Fibroblast of skin of left quadriceps (primary cell): Measurements from ENCODE around the gene GNB1.
A peak's percentile ranks its signal among the peaks of the same experiment; 100 is the strongest.
"Not testable (repeated sequence)": the region's sequence is repeated elsewhere in the genome, so short reads cannot be mapped to it uniquely, and the experiment has no call there.

ENCODE experiments used
- DNase-seq, 2 experiments: peaks; one replicate each; pipeline ENCODE4 v3.0.0-alpha.2; 2013; ENCODE audit warnings: low read depth in 2 of 2

The GNB1 gene

DNA sequence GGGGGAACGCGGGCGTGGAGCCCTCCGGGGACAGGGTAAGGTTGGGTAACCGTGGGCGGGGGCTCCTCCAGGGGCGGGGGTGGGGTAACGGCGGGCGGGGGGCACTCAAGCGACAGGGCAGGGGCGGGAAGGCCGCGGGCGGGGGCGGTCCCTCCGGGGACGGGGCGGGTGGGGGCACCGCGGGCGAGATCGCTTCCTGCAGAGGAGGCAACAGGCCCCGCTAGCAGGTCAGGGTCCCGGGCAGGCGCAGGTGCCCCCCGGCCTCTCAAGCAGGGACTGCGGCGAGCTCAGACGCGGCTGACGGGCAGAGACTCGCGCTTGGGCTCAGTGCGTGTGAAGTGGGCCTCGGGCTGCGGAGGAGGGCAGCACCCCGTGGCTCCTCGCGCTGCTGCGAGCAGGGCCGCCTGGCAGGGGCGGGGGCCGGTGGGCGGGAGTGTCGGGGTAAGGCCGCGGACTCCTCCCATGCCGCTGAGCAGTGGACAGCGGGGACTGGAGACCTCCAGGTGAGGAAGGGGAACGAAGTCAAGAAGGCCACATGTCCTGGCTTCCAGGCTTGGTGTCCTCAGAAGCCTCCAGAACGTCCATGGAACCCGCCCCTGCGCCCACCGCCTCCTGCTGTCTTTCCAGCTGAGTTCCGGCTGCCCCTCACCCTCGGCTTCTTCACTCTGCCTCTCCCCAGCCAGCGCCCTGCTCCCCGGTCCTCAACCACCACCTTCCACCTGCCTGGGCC lies 627 bp upstream of the GNB1 start:
- peak; percentile 13 to 26 for DNase-seq

DNA sequence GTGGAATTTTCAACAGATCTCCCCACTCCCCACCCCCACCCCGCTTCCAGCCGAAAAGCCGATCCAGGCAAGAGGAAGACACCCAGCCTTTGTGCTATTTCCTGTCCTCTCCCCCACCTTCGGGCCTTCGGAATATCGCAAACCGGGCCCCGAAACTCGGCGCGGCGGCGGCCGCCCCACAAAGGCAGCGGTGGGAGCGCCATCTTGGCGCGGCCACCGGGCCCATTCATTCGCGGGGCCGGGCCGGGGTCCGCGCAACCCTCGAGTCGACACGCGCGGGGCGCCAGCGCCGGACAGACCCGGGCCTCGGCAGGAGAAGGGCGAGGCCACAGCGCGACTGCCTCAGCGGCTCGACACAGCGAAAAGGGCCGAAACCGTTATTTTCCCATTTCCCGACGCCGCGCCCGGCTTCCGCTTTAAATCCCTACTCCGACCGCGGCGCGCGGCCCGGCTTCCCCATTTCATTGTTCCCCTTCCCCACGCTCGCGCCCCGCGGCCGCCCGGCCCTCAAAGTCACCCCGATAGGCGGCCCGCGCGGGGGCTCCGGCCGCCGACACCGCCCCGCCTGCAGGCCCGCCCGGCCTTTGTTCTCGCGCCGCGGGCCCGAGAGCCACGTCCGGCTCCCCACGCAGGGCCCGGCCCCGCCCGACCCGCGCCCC lies 911 bp downstream of the GNB1 start:
- DNase-seq, result peak in 1 of 2 experiments; percentile 14

DNA sequence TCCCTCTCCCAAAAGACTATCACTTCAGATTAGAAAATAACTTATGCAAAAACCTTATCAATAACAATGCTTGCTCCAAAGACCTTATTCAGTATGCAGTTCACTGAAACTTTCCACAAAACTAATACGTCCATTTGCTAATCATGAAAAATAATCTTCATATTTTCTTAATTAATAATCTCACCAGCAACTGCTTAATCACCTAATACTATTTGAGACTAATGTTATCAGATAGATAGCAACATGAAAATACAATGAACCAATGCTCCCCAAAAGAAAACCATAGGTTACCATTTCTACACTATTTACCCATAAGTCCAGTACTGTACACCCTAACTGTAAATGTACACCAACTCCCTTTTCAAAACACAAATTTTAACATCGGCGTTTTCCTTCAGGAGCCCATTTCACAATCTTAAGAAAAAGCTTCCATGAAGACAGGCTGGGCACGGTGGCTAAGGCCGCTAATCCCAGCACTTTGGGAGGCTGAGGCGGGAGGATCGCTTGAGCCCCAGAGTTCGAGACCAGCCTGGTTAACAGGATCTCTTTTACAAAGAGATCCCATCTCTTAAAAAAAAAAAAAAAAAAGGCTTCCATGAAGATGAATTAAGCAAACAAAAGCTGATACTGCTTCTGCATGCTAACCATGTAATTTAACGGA lies 1.7 kb downstream of the GNB1 start:
- DNase-seq, result no peak

DNA sequence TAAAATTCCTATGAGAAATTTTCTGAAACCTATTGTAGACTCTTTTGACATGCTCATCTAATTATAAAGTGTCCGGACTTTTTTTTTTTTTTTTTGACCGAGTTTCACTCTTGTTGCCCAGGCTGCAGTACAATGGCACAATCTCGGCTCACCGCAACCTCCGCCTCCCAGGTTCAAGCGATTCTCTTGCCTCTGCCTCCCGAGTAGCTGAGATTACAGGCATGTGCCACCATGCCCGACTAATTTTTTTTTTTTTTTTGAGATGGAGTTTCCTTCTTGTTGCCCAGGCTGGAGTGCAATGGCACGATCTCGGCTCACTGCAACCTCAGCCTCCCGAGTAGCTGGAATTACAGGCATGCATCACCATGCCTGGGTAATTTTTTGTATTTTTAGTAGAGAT lies 7.0 kb downstream of the GNB1 start:
- not testable (repeated sequence) for DNase-seq

DNA sequence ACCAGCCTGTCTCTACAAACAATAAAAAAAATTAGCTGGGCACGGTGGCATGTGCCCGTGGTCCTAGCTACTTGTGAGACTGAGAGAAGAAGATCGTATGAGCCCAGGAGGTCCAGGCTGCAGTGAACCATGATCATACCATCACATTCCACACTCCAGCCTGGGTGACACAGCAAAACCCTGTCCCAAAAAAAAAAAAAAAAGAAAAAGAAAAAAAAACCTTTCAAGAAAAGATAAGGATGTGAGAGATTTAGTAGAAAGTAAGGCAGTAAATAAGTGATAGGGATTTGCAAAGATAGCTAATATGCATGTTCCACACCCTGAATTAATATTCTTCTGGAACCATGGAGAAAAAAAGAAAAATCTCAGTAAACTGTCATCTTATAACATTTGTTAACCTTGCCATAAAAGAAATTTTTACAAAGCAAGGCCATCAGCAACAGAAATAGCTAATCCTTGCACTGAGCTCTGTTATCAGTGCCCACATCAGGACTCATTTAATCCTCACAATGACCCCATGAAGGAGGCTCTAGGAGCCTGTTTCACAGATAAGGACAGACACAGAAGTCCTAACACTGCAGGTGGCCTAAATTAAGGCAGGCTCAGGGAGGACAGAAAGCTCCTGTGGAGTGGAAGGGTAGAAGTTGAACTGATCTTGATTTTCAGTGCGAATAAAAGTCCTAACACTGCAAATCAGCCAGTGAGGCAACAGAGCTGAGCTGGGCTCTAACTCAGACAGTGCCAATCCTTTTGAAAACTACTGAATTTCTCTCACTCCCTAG lies 7.6 kb downstream of the GNB1 start:
- DNase-seq, result no peak

DNA sequence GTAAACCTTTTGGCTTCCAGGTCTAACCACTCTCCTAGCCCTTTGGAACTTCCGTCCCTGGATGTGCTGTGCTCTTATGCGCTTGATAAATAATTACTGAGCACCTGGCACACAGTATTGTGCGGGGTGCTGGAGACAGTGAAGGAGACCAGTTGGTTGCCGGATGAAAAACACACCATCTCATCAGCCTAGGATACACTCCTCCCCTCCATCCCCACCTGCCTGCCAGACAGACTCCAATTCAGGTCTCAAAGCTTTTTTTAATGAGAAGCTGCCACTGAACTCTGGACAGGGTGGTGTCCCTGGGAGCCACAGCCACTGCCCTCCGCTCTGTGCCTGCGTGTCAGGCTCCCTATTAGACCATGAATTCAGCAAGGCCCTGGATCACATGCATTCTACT lies 9.2 kb downstream of the GNB1 start:
- no peak for DNase-seq

DNA sequence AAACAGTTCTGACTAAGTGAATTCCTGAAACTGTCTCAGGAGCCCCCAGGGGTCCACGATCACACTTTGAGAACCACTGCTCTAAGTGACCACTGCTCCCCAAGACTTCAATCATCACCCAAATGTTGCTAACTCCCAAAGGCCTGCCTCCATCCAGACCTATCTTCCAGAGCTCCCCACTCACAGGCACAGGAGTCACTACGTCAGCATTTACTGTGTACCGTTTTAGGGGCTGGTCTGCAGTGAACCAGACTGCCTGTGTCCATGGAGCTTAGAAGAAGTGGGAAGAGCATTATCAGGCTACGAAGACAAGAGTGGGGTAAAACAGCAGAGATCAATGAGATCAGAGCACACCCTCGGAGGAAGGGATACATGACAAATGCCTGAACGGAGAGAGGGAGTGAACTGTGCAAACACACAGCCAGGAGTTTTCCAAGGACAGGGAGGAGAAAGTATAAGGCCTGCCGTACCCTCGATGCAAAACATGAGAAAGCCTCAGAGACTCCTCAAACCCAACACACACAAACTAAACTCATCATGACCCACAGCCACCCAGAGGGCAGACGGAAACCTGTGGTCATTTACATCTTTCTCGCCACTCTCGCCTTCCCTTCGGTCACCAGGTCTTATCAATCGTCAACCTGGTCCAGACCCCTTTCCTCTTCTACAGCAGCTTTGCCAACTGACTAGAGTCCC lies 10.1 kb downstream of the GNB1 start:
- no peak for DNase-seq

DNA sequence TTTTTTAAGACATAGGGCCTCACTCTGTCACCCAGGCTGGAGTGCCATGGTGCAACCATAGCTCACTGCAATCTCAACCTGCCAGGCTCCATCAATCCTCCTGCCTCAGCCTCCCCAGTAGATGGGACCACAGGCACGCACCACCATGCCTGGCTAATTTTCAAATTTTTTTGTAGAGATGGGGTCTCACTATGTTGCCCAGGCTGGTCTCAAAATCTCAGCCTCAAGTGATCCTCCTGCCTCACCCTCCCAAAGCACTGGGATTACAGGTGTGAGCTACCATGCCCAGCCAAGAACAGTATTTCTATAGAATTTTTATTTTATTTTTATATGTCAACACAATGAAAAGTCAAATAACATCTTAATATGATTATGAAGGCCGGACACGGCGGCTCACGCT lies 10.9 kb downstream of the GNB1 start:
- no peak for DNase-seq

DNA sequence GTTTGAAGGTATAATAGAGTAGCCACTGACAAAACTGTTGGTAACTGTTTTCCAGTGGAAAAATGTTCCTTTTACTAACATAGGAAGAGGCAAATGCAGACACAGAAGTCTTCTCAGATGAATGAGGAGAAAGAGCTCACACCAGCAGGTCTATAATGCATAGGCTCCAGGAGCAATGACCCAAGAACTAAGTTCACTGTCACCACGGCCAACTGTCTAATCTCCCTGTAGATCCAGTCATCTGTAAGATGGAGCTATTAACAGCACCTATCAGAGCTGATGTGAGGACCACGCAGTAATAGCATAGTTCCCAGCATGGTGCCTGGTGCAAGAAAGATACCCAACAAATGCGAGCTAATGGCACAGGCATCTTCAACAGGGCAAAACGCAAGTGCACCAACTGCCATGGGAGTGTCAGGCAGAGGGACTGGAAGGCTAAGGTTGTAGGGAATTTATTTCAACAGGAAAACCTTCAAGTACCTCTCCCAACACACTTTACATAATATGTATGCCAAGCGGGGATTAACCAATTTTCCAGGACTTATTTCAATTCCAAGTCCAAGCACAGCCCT lies 12.9 kb downstream of the GNB1 start:
- no peak for DNase-seq

DNA sequence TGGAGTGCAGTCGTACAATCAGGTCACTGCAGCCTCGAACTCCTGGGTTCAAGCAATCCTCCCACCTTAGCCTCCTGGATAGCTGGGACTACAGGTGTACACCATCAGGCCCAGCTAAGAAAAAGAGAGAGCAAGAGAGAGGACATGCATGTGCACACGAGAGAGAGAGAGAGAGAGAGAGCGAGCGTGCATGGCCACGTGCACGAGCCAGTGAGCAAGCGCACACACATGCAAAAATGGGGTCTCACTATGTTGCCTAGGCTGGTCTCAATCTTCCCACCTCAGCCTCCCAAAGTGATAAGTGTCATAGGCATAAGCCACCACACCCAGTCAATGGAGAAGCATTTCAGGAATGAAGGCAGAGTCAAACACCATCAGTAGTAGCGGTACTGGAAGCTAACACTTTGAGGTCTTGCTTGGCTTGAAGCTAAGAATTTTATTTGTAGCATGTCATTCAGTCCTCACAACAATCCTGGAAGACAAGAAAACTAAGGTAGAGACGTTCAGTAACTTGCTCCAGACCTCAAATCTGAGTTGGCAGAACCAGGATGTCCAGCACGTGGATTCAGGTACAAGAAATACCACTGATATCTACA lies 14.5 kb downstream of the GNB1 start:
- no peak for DNase-seq

DNA sequence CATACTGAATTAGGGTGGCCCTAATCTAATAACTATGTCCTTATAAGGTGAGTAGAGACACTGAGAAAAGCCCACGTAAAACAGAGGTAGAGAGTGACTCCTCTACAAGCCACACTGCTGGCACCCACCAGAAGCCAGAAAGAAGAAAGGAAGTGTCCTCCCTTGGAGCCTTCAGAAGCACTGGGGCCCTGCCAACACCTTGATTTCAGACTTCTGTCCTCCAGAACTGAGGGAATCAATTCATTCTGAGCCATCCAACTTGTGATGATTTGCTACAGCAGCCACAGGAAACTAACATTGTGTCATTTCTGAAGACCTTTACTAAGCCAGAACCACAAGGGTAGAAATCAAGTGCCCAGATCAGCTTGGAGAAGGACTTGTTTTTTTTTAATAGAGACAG lies 15.0 kb downstream of the GNB1 start:
- DNase-seq, result no peak

DNA sequence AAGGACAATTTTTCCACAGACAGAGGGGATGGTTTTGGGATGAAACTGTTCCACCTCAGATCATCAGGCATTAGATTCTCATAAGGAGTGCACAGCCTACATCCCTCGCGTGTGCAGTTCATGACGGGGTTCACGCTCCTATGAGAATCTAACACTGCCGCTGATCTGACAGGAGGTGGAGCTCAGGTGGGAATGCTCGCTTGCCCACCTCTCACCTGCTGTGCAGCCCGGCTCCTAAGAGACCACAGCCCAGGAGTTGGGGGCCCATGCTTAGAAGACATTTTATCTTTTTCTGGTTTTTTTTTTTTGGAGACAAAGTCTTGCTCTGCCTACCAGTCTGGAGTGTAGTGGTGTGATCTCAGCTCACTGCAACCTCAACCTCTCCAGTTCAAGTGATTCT lies 16.0 kb downstream of the GNB1 start:
- no peak for DNase-seq

DNA sequence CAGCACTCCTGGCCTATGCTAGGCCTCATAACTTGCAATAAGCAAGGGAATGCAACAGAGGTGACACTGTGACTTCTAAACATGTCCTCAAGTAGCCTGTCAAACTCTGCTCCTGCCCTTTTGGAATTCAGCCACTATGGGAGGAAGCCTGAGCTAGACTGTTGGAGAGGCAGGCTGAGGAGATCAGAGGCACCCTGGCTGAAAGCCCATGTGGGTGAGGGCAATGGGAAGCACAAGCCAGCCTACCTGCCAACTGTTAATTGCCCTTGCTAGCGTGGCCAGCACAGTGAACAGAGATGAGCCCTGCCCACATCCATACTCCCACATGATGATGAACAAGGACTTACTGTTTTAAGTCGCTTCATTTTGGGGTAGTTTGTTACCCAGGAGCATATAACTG lies 17.7 kb downstream of the GNB1 start:
- no peak for DNase-seq

DNA sequence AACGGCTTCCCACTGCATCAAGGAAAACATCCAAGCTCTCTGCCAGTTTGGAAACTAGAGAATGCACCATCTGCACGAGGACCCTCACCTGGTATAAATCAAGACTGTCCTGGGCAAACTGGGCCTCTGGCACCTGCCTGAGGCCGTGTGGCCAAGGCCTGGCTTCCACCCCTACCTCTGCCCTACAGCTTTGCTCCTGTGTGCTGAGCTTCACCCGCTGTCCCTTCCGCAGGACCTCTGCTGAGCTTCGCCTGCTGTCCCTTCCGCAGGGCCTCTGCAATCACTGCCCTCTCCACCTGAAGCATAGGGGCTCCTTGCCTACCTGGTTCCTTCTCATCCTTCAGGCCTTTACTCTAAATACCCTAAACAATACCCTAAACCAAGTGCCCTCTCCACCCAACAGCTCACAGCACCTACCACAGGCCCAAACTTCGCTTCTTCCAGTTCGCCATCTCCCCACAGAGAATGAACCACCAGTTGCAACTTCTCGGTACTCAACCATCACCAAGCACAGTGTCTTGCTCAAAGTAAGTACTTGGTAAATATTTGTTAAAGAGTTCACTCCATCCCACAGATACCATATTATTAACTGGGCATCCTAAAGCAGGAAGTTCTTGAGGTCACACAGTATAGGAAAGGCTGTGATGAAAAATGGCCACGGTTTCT lies 18.4 kb downstream of the GNB1 start:
- no peak for DNase-seq

DNA sequence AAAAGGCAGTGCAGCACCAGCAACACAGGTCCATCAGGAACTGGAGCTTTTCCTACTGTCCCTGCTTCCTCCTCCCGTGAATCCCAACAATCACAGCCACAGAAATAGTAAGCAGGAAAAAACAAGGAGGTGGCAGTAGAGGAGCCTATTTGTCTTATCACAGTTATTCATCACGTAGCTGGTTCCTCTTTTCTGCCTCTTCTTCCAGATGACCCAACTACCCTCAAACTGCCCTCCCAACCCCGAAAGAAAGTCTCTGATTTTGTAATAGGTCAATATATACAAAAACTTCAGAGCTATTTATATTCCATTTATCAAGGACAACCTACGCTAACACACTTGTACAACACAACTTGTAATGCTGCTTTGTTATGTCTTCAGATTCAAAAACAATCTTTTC lies 21.4 kb downstream of the GNB1 start:
- DNase-seq, result no peak

DNA sequence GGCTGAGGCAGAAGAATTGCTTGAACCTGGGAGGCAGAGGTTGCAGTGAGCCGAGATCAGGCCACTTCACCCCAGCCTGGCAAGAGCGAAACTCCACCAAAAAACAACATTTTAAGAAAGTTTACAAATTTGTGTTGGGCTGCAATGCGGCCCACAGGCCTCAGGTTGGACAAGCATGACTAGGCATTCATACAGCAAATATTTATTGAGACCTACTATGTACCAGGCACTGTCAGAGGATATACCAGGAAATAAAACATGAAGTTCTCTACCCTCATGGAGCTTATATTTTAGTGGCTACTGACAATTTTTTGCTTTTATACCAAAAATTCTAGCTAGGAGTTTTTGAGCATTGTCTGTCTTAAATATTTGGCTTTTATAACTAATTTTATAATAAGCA lies 23.7 kb downstream of the GNB1 start:
- DNase-seq, result no peak

DNA sequence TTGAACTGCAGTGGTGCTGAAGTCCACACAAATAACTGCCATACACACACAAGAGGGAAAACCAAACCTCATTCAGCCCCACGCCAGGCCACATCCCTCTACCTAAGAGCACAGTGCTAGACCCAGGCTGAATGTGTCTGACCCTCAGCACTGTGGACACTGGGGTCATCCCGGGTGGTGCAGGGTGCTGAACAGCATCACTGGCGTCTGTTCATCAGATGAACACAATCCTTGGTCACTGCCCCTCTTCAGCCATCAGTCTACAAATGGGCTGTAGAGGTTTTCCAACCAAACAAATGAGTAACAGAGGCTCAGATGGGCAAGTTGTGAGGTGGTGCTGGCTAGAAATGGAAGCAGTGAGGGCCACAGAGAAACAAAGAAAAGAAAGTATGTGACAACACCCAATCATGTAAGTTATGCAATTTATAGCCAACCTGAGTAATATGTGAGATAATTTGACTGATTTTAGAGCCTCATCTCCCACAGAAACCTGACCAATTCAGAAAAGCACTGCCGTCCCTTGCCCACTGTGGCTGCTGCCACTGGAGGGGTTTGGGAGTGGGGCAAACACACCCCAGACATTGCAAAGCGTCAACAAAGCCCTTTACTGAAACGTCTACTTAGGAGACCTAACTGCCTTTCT lies 27.9 kb downstream of the GNB1 start:
- no peak for DNase-seq

DNA sequence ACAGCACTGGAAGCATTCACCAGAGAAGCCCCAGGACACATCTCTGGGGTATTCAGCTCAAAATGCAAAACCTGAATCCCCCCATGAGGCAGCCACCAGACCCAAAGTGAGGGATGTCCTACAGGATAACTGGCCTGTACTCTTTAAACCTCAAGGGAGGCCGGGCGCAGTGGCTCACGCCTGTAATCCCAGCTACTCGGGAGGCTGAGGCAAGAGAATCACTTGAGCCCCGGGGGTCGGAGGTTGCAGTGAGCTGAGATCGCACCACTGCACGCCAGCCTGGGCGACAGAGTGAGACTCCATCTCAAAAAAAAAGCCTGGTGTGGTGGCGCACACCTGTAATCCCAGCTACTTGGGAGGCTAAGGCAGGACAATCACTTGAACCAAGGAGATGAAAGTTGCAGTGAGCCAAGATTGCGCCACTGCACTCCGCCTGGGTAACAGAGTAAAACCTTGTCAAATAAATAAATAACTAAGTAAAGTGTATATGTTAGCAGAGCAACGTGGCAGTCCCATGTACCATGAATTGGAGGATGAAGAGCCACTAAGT lies 29.1 kb downstream of the GNB1 start:
- DNase-seq, result not testable (repeated sequence)

DNA sequence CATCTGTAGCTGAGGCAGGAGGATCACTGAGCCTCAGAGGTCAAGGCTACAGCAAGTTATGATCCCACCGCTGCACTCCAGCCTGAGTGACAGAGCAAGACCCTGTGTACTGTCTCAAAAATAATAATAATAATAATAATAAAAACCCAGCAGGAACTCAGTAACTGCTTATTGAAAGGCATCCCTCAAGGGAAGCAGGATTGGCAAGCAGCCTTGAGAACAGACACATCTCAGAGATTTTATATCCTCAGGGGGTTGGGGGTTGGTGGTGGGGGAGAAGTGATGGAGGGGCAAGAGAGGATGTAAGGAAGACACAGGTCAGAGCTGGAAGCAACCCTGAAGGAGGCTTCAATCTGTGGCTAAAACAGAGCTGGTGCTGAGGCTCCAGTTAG lies 29.6 kb downstream of the GNB1 start:
- no peak for DNase-seq
